ENCODE results near the gene DYSF.
A peak's percentile ranks its signal among the peaks of the same experiment; 100 is the strongest.

DYSF gene

GRCh38 chr2:71538241-71538640, 84.9 kb downstream of the DYSF start:
- TF ChIP-seq ZFX (IDR thresholded peaks at IDR 0.05; ENCODE audit: borderline replicate concordance) (no peak), CTCF (IDR thresholded peaks at IDR 0.05) (no peak)
- no peak overlapping the region for H3K27ac ChIP-seq

GRCh38 chr2:71538656-71539265, 85.4 kb downstream of the DYSF start:
- TF ChIP-seq CTCF (IDR thresholded peaks at IDR 0.05), result no peak
- TF ChIP-seq ZFX (IDR thresholded peaks at IDR 0.05; ENCODE audit: borderline replicate concordance), result no peak
- H3K27ac ChIP-seq, result no peak overlapping the region

GRCh38 chr2:71540818-71541217, 87.5 kb downstream of the DYSF start:
- TF ChIP-seq ZFX (IDR thresholded peaks at IDR 0.05; ENCODE audit: borderline replicate concordance) (no peak), CTCF (IDR thresholded peaks at IDR 0.05) (no peak)
- H3K27ac ChIP-seq, result no peak overlapping the region

GRCh38 chr2:71544919-71545571, 91.7 kb downstream of the DYSF start:
- no peak overlapping the region for H3K27ac ChIP-seq
- TF ChIP-seq ZFX (IDR thresholded peaks at IDR 0.05; ENCODE audit: borderline replicate concordance), result no peak
- TF ChIP-seq CTCF (IDR thresholded peaks at IDR 0.05), result no peak

GRCh38 chr2:71545572-71546274, 92.4 kb downstream of the DYSF start:
- TF ChIP-seq CTCF (IDR thresholded peaks at IDR 0.05) (peak; percentile 89), ZFX (IDR thresholded peaks at IDR 0.05; ENCODE audit: borderline replicate concordance) (no peak)
- no peak overlapping the region for H3K27ac ChIP-seq

GRCh38 chr2:71546275-71546638, 92.9 kb downstream of the DYSF start:
- H3K27ac ChIP-seq, result no peak overlapping the region
- TF ChIP-seq ZFX (IDR thresholded peaks at IDR 0.05; ENCODE audit: borderline replicate concordance) (no peak), CTCF (IDR thresholded peaks at IDR 0.05) (no peak)

GRCh38 chr2:71546777-71547281, 93.5 kb downstream of the DYSF start:
- TF ChIP-seq CTCF (IDR thresholded peaks at IDR 0.05) (no peak), ZFX (IDR thresholded peaks at IDR 0.05; ENCODE audit: borderline replicate concordance) (no peak)
- H3K27ac ChIP-seq, result no peak overlapping the region

Measured in 22Rv1 (cell line).